Activated CD4-positive, alpha-beta T cell treated with anti-CD3 and anti-CD28 coated beads for 24 hours (primary cell): Measurements from ENCODE around the gene FGD5.

ENCODE experiments used
- DNase-seq, 2 donors: peaks; one replicate each; pipeline ENCODE4 v3.0.0-alpha.2; 2020; ENCODE audit warnings: low read depth in 2 of 2

The FGD5 gene

DNA sequence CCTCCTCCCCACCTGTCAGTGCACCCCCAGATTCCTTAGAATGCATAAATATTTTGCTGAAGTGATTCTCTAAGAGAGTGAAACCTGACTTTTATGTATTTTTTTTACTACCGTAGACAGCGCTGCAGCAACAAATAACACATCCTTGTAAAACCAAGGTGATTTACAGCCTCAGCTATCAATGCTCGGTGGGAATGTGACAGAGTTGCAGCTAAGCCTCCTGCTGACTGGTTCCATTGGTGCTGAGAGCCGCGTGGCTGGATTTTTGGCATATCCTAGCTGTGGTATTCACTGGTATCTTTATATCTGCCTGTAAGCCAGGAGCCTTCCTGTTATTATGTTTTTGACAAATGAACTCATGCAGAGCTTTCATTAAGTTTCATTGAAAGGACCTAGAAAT is 11.0 kb downstream of the FGD5 start:
- no peak for DNase-seq

- no peak for DNase-seq
Observed at GRCh38 chr3:14831916-14832450, 13.2 kb downstream of the FGD5 start.

- DNase-seq: no peak
Observed at GRCh38 chr3:14832975-14833722, 14.4 kb downstream of the FGD5 start.

DNA sequence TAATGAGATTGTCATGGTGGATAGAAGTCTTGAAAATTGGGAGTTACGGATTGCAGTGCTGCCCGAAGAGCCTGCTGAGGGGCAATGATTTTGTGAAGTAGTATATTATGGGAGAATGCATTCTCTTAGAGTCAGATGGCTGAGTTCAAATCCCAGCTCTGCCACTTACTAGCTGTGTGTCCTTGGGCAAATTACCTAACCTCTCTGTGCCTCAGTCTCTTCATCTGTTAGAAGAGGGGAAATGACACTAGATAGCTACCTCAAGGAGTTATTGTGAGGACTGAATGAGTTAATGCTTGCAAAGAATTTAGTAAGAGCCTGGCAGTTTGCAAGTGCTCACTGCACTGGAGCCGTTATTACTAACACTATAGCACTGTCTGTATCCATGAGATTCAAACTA is 15.4 kb downstream of the FGD5 start:
- no peak for DNase-seq

DNA sequence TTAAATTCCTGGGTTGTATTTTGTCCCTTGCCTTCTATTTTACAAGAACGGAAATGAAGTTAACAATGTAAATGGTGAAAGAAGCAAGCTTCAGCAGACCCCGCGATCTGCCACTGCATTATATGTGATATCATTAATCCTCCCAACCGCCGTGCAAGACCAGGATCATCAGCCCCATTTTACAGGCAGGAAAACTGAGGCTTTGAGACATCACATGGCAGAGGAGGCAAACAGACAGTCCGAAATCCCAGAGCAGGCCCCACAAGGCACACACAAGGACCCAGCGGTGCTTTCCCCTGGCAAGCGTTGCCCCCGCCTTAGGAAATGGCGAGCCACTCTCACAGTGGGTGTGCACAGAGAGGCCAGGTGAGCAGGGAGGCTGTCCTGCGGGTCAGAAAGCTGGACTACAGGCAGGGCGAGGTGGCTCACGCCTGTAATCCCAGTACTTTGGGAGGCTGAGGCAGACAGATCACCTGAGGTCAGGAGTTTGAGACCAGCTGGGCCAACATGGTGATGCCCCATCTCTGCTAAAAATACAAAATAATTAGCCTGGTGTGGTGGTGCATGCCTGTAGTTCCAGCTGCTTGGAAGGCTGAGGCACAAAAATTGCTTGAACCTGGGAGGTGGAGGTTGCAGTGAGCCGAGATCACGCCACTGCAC is 16.2 kb downstream of the FGD5 start:
- DNase-seq: no peak

DNA sequence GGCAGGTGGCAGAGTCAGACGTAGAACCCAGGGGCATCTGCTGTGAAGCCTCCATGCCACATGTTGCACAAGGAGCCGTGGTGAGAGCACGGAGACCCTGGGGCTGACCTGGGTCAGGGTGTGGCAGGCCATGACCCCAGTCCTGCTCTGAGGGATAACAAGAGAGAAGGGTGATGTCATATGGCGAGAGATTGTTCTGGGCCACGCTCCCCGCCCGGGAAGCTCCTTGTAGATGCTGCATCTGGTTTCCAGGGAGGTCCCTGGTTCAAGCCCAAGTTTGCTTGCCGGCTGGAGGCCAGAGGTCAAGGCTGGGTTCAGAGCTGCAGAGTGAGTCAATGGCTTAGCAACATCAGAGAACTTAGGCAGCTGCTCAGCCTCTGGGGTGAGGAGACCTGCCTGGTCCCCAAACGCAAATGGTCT is 17.3 kb downstream of the FGD5 start:
- DNase-seq: no peak

DNA sequence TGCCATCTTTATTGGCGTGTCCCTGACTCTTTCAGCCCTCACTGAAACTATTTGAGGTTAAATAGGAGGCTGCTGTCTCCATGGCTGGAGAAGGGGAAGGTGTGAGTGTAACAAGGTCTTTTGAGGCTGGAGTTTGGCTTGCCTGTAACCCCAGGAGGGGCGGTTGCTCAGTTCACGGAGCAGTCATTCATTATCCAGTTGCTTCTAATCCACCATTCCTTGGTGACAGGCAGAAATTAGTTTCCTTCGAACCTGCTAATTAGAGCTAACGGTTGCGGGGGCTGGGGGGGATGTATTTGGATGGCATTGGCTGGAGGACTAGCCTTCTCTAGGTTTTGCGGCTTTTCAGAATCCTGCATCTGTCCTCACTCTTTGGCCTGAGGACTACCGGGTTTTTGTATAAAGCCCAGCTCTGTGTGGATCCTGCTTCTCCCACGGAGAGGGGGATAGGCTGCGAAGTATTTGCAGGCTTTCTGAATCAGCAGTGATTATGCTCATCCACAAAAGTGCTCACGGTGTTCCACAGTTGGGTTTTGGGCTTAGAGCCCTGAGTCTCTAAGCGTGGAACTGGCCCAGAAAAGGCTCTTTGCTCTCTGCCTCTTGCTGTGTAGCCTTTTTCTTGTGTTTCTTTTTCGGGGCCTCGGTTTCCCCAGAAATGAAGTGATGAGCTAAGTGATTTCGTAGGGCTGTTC is 18.6 kb downstream of the FGD5 start:
- DNase-seq: no peak

DNA sequence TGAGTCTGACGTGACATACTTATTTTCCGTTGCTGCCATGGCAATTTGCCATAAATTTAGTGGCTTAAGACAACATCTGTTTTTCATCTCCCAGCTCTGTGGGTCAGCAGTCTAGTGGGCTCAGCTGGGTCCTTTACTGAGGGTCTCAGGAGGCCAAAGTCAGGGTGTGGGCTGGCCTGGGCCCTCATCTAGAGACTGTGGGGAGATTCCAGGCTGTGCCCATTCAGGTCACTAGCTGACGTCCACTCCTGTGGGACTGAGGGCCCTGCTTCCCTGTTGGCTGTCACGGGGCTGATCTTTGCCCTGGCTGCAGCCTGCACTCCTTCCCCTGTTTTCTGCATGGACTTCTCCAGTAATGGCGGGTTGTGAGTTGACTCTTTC is 19.1 kb downstream of the FGD5 start:
- no peak for DNase-seq

GRCh38 chr3:14839236-14839635 is 20.5 kb downstream of the FGD5 start:
- no peak for DNase-seq

DNA sequence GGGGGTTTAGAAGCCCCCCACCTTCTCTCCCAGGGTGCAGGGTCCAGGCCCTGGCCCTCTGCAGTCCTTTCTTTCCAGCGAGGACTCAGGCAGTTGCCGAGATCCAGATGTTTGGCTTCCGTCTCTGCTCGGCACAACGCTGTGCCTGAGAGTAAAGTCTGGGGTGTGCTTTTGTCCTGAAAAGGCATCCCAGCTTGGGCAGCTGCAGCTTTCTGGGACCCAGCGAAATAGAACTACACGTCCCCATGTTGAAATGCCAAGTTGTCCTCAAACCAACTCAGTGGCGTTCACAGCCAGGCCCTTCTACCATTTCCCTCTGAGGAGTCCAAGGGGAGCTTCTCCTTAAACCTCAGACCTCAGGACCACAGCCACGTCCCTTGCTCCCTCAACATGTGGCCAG is 23.1 kb downstream of the FGD5 start:
- DNase-seq: no peak

DNA sequence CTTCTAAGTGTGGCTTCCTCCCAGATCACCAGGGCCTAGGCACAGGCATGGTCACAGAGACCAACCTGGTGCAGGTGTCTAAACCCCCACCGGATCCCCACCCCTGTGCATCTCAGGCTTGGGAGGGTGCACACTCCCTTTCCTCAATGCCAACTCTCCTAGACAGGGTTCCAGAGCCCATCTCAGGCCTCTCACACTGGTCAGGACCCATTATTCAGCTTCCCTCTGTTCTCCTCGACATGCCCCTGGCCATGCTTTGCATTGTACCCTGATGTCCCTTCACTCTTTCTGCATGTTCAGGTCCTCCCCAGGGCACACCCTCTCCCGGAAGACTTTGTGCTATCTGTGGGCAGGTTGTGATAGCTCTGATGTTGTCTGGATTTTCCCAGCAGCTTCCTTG is 23.5 kb downstream of the FGD5 start:
- DNase-seq: no peak

- no peak for DNase-seq
Observed at GRCh38 chr3:14843321-14843720, 24.6 kb downstream of the FGD5 start.

- no peak for DNase-seq
Observed at GRCh38 chr3:14844386-14845170, 25.8 kb downstream of the FGD5 start.

GRCh38 chr3:14845180-14845579 is 26.4 kb downstream of the FGD5 start:
- no peak for DNase-seq

GRCh38 chr3:14845826-14846225 is 27.1 kb downstream of the FGD5 start:
- no peak for DNase-seq

DNA sequence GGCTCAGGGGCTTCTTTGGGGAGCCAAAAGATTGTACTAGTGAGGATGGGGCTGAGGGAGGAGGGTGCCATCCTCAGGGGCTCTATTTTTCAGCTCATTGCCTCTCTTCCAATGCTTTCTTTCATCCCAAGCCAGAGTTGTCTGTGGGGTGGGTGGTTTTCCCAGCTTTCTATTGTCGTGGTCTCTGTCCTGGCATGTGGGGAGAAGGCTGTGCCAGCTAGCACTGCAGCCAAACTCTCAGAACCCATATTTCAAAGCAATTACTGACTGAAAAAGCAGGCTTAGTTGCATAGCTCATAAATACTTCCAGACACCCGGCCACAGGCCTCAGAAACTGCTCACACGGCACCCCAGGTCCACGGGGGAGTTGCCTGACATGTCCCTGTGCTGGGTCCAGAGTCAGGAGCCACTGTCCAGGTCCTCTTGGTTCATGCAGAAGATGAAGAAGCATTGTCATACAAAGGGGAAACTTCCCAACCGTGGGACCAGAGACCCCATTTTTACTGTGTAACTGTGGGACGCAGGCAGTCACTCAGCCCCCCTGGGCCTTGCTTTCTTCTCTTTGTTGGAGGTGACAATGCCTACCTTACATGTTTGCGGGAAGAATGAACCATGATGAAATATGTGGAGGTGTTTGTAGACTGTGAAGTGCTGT is 27.6 kb downstream of the FGD5 start:
- no peak for DNase-seq

DNA sequence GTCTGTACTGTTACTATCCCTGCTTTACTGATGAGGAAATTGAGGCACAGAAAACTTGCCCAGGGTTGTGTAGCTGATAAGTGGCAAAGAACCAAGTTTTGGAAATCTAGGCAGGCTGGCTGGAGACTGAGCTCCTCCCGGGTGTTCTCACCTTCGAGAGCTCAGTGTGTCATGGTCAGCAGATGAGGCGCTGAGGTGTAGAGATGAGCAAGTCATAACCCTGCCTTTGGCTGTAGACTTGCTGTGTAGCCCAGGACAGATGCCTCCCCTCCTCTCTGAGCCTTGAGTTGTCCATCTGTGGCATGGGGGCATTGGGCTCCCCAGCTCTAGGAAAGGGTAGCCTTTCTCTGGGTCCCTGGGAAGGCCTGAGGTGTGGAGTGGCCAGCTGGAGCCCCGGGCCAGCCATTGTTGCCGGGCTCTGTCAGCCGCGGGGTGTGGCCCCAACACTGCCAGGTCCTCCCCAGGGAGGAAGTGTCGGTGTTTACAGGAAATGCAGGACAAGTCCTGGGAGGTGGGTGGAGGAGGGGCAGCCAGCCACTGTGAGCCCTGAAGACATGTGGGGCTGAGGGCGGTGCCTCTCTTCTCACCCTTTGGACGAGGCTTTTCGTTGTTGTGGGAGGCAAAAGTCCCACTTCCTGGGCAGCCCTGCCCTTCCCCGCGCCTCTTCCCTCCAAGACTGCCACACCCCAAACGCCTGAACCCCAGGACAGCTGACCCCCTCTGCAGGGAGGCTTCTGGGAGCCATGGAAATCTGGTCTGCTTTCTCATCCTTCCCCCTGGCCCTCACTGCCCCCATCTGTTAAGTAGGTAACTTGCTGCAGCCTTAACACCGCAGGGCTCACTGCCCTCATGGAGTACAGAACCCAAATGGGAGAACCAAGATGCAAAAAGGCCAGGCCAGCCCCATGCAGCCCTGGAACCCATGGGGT is 29.1 kb downstream of the FGD5 start:
- no peak for DNase-seq

GRCh38 chr3:14848906-14849305 is 30.1 kb downstream of the FGD5 start:
- DNase-seq: no peak

- DNase-seq: no peak
Observed at GRCh38 chr3:14849638-14850230, 31.0 kb downstream of the FGD5 start.

GRCh38 chr3:14852058-14852594 is 33.4 kb downstream of the FGD5 start:
- DNase-seq: no peak
